PFSK-1 (cell line): Measurements from ENCODE around the gene FYB2.

Experiments
- POLR2AphosphoS5 ChIP-seq: IDR thresholded peaks from 2 replicates; pipeline ENCODE4 v1.6.1; 2012; ENCODE audit warnings: low read depth, mild to moderate bottlenecking, control low read depth, low read length, moderate library complexity
- REST ChIP-seq, 2 experiments: IDR thresholded peaks; 2 replicates each; pipeline versions ENCODE4 v1.6.1 to v1.8.0; 2011 to 2012; ENCODE audit warnings: low read depth in 2 of 2, low read length in 2 of 2, control low read depth in 1 of 2, inconsistent platforms in 1 of 2, mild to moderate bottlenecking in 1 of 2, moderate library complexity in 1 of 2; ENCODE audit not compliant: insufficient read depth in 1 of 2
- TAF1 ChIP-seq: IDR thresholded peaks from 2 replicates; pipeline ENCODE4 v1.6.1; 2012; ENCODE audit warnings: low read length, control low read depth, borderline replicate concordance; ENCODE audit not compliant: insufficient read depth

GRCh38 chr1:56849750-56850149 lies 30.5 kb upstream of the FYB2 start:
- no peak for TF ChIP-seq POLR2AphosphoS5
- no peak for TF ChIP-seq REST (IDR thresholded peaks at IDR 0.05; ENCODE audit: insufficient read depth in 1 of 2, low read depth in 2 of 2, low read length in 2 of 2)
- no peak for TF ChIP-seq TAF1
